Body of pancreas (tissue), 4 donors: ENCODE measurements around the gene SNX27. TPM values are rescaled to one million over a fixed set of nuclear protein-coding genes. Genes with fewer than 3 reads are reported as not detected.

Experiments
- ATAC-seq: fragments of 150-250 bp; one replicate; pipeline ENCODE4 v1.9.1; 2016
- DNase-seq, 4 donors: peaks; one replicate each; pipeline ENCODE4 v3.0.0-alpha.2; 2019
- H3K27ac ChIP-seq, 4 donors: fragments of 200-600 bp; sonication (generic); 1 replicate in 3 of 4; 2 replicates in 1 of 4; pipeline versions ENCODE4 v1.5.1 to v1.6.1; 2016 to 2019; ENCODE audit warnings: mild to moderate bottlenecking in 1 of 4, mixed read lengths in 1 of 4, moderate library complexity in 1 of 4
- H3K27me3 ChIP-seq, 2 donors: fragments of 200-600 bp; sonication (generic); one replicate each; pipeline ENCODE4 v1.6.0; 2016; ENCODE audit warnings: mild to moderate bottlenecking in 1 of 2
- H3K36me3 ChIP-seq, 2 donors: fragments of 200-600 bp; sonication (generic); replicated peaks in 1 of 2; 2 replicates each; pipeline ENCODE4 v1.5.1; 2016; ENCODE audit warnings: low read depth in 2 of 2; ENCODE audit not compliant: insufficient read depth in 1 of 2
- H3K4me1 ChIP-seq: fragments of 200-600 bp; sonication (generic); one replicate; pipeline ENCODE4 v1.6.0; 2016
- H3K4me3 ChIP-seq, 2 donors: fragments of 200-600 bp; sonication (generic); 1 replicate in 1 of 2; 2 replicates in 1 of 2; pipeline ENCODE4 v1.5.1; 2016 to 2019
- H3K9me3 ChIP-seq, 3 donors: fragments of 200-600 bp; sonication (generic); 1 replicate in 2 of 3; 2 replicates in 1 of 3; pipeline ENCODE4 v1.5.1; 2016
- CTCF ChIP-seq, 7 experiments: fragments of 450-650 bp in 4 of 7; fragments of 200-600 bp in 3 of 7; sonication (generic) in 3 of 7; IDR thresholded peaks; one replicate each; pipeline ENCODE4 v1.5.1; 2016 to 2019; ENCODE audit warnings: antibody characterized with exemption in 7 of 7
- POLR2A ChIP-seq, 3 donors: fragments of 450-650 bp; IDR thresholded peaks; one replicate each; pipeline ENCODE4 v1.6.1; 2016; ENCODE audit warnings: antibody characterized with exemption in 3 of 3, mild to moderate bottlenecking in 2 of 3
- WGBS, 2 donors: methylation state at CpG; one replicate each; pipeline ENCODE4 v1.1.5; 2017; 5-methylcytosine and 5-hydroxymethylcytosine counted together
- intact Hi-C: fragments of 100-400 bp; cut with DNase I; formaldehyde crosslinking; loops from one replicate; pipeline ENCODE4 v1.15.1; 2023
- total RNA-seq, 2 donors: library from RNA; depleted of rRNA; stranded (reverse); fragments of >200 nt; gene quantifications; one replicate each; pipeline ENCODE4 v1.1.0, GENCODE V29; 2016

The SNX27 gene
- total RNA-seq, 2 donors from 2014 or later = 22.3 to 25.7 TPM

GRCh38 chr1:151686561-151686960, 74.7 kb downstream of the SNX27 start:
- no peak for TF ChIP-seq CTCF (IDR thresholded peaks at IDR 0.05)
- Histone ChIP-seq H3K4me3 (no peak overlapping the region), H3K27me3 (no peaks in the 10 kb centered on the region), H3K4me1 (no peaks in the 10 kb centered on the region), H3K36me3 (peaks cover 0 to 5% of the 10 kb centered on the region in 2 donors), H3K9me3 (no peaks in the 10 kb centered on the region), H3K27ac (no peak overlapping the region)
- intact Hi-C loops = no loop called here
- WGBS, 2 donors = 87 to 89% methylated on average over 2 of the region's 2 CpGs
- DNase-seq (no peak), ATAC-seq (no peak)

- no peak overlapping the region for H3K27ac ChIP-seq
- 81 to 82% methylated on average over 4 of the region's 4 CpGs for WGBS, 2 donors
- H3K4me3 ChIP-seq = no peak overlapping the region
- no peaks in the 10 kb centered on the region for H3K27me3 ChIP-seq
- H3K36me3 ChIP-seq = peaks cover 0 to 13% of the 10 kb centered on the region in 2 donors
- H3K4me1 ChIP-seq = no peaks in the 10 kb centered on the region
- TF ChIP-seq CTCF (IDR thresholded peaks at IDR 0.05) (no peak), POLR2A (IDR thresholded peaks at IDR 0.05) (no peak)
- ATAC-seq = no peak
- DNase-seq = no peak
- H3K9me3 ChIP-seq = no peaks in the 10 kb centered on the region
- intact Hi-C loops = no loop called here
Measured at GRCh38 chr1:151689494-151689893, 77.6 kb downstream of the SNX27 start.

DNA sequence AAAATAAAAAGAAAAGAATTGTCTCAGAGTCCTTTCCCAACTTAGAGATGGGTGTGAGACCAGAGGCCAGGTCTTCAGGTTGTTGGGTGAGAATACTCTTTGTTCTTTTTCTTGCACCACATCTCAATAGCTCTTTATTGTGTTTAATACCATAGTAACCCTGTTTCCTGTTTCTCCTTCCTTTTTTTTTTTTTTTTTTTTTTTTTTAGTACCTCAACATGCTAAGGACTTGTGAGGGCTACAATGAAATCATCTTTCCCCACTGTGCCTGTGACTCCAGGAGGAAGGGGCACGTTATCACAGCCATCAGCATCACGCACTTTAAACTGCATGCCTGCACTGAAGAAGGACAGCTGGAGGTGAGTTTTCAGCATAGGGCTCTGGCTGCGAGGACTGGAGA, 80.4 kb downstream of the SNX27 start:
- no peak overlapping the region for H3K4me3 ChIP-seq
- DNase-seq (no peak), ATAC-seq (no peak)
- WGBS, 2 donors = 87 to 93% methylated on average over 3 of the region's 3 CpGs
- H3K36me3 ChIP-seq = peaks cover 0 to 8% of the 10 kb centered on the region in 2 donors
- H3K27ac ChIP-seq = no peak overlapping the region
- intact Hi-C loops = no loop called here
- H3K27me3 ChIP-seq = no peaks in the 10 kb centered on the region
- no peaks in the 10 kb centered on the region for H3K9me3 ChIP-seq
- H3K4me1 ChIP-seq = no peaks in the 10 kb centered on the region
- TF ChIP-seq CTCF (IDR thresholded peaks at IDR 0.05) (no peak), POLR2A (IDR thresholded peaks at IDR 0.05) (no peak)

DNA sequence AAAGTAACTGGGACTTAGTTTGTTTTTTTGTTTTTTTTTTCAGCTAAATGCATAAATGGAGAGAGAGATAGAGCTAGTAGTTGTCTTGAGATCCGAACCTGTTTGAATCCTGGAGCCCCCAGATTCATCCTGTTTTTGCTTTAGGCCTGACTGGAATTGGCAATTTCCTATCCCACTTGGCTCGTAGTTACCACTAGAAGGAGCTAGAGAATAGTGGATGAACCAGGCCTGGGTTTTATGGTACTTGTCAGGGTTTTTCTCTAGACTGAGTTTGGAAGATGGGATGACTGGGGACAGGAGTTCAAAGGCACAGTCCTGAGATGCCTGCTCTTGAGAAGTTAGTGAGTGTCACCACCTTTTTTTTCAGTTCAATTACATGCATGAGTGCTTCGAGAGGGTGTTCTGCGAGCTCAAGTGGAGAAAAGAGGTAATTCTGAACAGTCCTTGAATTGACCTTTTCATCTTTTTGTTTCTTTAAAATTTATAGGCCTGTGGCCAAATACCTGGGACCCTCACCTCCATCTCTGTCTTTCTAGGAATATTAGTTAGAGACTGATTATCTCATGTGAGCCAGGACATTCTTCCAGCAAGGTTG, 81.3 kb downstream of the SNX27 start:
- 76 to 77% methylated on average over 4 of the region's 4 CpGs for WGBS, 2 donors
- TF ChIP-seq POLR2A (IDR thresholded peaks at IDR 0.05) (no peak), CTCF (IDR thresholded peaks at IDR 0.05) (peak in 5 of 7 experiments; percentile 33 to 55 (median 45))
- ATAC-seq (no peak), DNase-seq (no peak)
- Histone ChIP-seq H3K4me3 (no peak overlapping the region), H3K36me3 (peaks cover 0 to 8% of the 10 kb centered on the region in 2 donors), H3K4me1 (no peaks in the 10 kb centered on the region), H3K27ac (no peak overlapping the region), H3K9me3 (no peaks in the 10 kb centered on the region), H3K27me3 (no peaks in the 10 kb centered on the region)
- intact Hi-C loops = no loop called here

- Histone ChIP-seq H3K27me3 (no peaks in the 10 kb centered on the region), H3K4me1 (no peaks in the 10 kb centered on the region), H3K9me3 (no peaks in the 10 kb centered on the region), H3K4me3 (no peak overlapping the region), H3K27ac (no peak overlapping the region), H3K36me3 (peaks cover 0 to 2% of the 10 kb centered on the region in 2 donors)
- no peak for DNase-seq
- ATAC-seq = no peak
- 92 to 97% methylated on average over 5 of the region's 5 CpGs for WGBS, 2 donors
- intact Hi-C loops = no loop called here
- TF ChIP-seq POLR2A (IDR thresholded peaks at IDR 0.05) (no peak), CTCF (IDR thresholded peaks at IDR 0.05) (no peak)
Measured at GRCh38 chr1:151701515-151701914, 89.7 kb downstream of the SNX27 start.
